ENCODE measurements around the gene SYNGR3. TPM values are rescaled to one million over a fixed set of nuclear protein-coding genes. Genes with fewer than 3 reads are reported as not detected.

Gene SYNGR3
- total RNA-seq, 2 donors from 2014 or later, result 4.0 to 16.1 TPM

GRCh38 chr16:2036200-2036966, 46.6 kb downstream of the SYNGR3 start:
- H3K27ac ChIP-seq, result peak overlapping the region; percentile 86 to 93
- TF ChIP-seq POLR2AphosphoS5 (IDR thresholded peaks at IDR 0.05) (no peak), POLR2A (IDR thresholded peaks at IDR 0.05) (no peak)
- TF ChIP-seq, protein P1, sequence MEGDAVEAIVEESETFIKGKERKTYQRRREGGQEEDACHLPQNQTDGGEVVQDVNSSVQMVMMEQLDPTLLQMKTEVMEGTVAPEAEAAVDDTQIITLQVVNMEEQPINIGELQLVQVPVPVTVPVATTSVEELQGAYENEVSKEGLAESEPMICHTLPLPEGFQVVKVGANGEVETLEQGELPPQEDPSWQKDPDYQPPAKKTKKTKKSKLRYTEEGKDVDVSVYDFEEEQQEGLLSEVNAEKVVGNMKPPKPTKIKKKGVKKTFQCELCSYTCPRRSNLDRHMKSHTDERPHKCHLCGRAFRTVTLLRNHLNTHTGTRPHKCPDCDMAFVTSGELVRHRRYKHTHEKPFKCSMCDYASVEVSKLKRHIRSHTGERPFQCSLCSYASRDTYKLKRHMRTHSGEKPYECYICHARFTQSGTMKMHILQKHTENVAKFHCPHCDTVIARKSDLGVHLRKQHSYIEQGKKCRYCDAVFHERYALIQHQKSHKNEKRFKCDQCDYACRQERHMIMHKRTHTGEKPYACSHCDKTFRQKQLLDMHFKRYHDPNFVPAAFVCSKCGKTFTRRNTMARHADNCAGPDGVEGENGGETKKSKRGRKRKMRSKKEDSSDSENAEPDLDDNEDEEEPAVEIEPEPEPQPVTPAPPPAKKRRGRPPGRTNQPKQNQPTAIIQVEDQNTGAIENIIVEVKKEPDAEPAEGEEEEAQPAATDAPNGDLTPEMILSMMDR (IDR thresholded peaks at IDR 0.05), result no peak
- 79% methylated on average over 43 of the region's 47 CpGs for WGBS
- H3K27me3 ChIP-seq (replicated peaks; ENCODE audit: insufficient read depth), result no peaks in the 10 kb centered on the region
- H3K9me3 ChIP-seq, result no peaks in the 10 kb centered on the region
- DNase-seq (ENCODE audit: low spot score), result no peak
- H3K4me1 ChIP-seq (replicated peaks), result peaks cover 54% of the 10 kb centered on the region
- intact Hi-C loops (cut with DNase I), result no loop called here
- peak overlapping the region in 1 of 2 donors; percentile 3 for H3K4me3 ChIP-seq
- no peaks in the 10 kb centered on the region for H3K36me3 ChIP-seq

- WGBS, result 84% methylated on average over 15 of the region's 15 CpGs
- DNase-seq (ENCODE audit: low spot score), result no peak
- H3K36me3 ChIP-seq, result no peaks in the 10 kb centered on the region
- TF ChIP-seq, protein P1 (IDR thresholded peaks at IDR 0.05), result no peak
- no peak for TF ChIP-seq POLR2AphosphoS5 (IDR thresholded peaks at IDR 0.05)
- no peak for TF ChIP-seq POLR2A (IDR thresholded peaks at IDR 0.05)
- no peaks in the 10 kb centered on the region for H3K27me3 ChIP-seq (replicated peaks; ENCODE audit: insufficient read depth)
- peaks cover 54% of the 10 kb centered on the region for H3K4me1 ChIP-seq (replicated peaks)
- intact Hi-C loops (cut with DNase I), result no loop called here
- H3K4me3 ChIP-seq, result no peak overlapping the region
- no peaks in the 10 kb centered on the region for H3K9me3 ChIP-seq
- H3K27ac ChIP-seq, result peak overlapping the region; percentile 86 to 93
These were observed 47.3 kb downstream of the SYNGR3 start for GRCh38 chr16:2037115-2037514.

DNA sequence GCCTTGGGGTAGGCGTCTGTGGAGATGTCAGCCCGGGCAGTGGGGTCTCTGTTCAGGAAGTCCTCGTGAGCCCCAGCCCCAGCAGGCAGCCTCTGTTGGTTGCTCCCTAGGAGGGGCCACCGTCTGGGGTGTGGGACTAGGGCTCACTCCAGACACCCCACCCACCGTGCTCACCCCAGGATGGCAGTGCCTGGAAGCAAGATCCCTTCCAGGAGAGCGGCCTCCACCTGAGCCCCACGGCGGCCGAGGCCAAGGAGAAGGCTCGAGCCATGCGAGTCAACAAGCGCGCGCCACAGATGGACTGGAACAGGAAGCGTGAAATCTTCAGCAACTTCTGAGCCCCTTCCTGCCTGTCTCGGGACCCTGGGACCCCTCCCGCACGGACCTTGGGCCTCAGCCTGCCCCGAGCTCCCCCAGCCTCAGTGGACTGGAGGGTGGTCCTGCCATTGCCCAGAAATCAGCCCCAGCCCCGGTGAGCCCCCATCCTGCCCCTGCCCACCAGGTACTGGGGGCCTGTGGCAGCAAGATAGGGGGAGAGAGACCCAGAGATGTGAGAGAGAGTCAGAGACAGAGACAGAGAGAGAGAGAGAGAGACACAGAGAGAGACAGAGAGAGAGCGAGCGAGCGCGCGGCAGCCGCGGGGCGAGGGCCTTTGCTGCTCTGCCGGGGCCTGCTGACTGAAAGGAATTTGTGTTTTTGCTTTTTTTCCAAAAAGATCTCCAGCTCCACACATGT, 48.0 kb downstream of the SYNGR3 start:
- no peak overlapping the region for H3K4me3 ChIP-seq
- H3K9me3 ChIP-seq, result no peaks in the 10 kb centered on the region
- peaks cover 54% of the 10 kb centered on the region for H3K4me1 ChIP-seq (replicated peaks)
- H3K27me3 ChIP-seq (replicated peaks; ENCODE audit: insufficient read depth), result no peaks in the 10 kb centered on the region
- WGBS, result 81% methylated on average over 29 of the region's 29 CpGs
- no peak for DNase-seq (ENCODE audit: low spot score)
- H3K27ac ChIP-seq, result peak overlapping the region; percentile 66 to 86
- no peaks in the 10 kb centered on the region for H3K36me3 ChIP-seq
- no peak for TF ChIP-seq POLR2A (IDR thresholded peaks at IDR 0.05)
- no peak for TF ChIP-seq POLR2AphosphoS5 (IDR thresholded peaks at IDR 0.05)
- TF ChIP-seq, protein P1 (IDR thresholded peaks at IDR 0.05), result no peak
- intact Hi-C loops (cut with DNase I), result no loop called here

DNA sequence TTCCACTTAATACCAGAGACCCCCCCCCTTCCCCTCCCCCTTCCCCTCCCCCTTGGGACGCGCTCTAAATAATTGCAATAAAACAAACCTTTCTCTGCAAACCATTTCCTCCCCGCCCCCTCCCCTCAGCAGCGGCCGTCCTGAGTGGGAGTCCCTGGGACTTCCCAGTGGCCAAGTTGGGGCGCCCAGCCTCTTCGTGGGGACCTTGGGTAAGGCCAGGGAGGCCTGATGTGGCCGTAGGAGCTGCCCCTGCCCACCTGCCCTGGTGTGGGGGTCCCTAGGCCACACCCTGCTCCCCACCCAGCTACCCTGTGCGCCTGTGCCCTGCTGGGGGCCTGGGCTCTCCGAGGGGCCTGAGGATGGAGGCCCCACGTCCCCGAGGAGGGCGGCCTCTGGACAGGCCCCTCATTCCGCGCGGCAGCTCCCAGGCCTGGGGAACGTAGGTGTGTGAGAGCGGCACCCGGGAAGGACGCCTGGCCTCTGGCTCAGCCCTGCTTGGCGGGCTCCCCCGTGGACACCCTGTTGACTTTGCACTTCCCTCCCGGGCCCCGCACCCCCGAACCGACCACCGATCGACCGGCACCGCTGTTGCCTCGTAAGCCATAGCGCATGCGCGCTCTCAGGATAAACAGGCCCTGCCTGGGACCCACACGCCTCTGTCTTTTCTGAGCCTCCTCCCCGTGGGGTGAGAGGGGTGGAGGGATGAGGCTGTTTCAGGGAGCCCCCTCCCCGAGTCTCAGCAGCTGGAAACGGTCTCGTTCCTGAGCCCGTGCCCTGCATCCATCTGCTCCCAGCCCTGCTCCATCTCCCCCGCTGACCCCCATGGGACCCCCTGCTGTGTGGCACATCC, 48.8 kb downstream of the SYNGR3 start:
- H3K27me3 ChIP-seq (replicated peaks; ENCODE audit: insufficient read depth), result no peaks in the 10 kb centered on the region
- H3K27ac ChIP-seq, result peak overlapping the region; percentile 66 to 86
- WGBS, result 67% methylated on average over 41 of the region's 41 CpGs
- intact Hi-C loops (cut with DNase I), result no loop called here
- H3K36me3 ChIP-seq, result no peaks in the 10 kb centered on the region
- H3K9me3 ChIP-seq, result no peaks in the 10 kb centered on the region
- no peak for DNase-seq (ENCODE audit: low spot score)
- peaks cover 46% of the 10 kb centered on the region for H3K4me1 ChIP-seq (replicated peaks)
- H3K4me3 ChIP-seq, result no peak overlapping the region
- TF ChIP-seq POLR2A (IDR thresholded peaks at IDR 0.05), result no peak
- TF ChIP-seq POLR2AphosphoS5 (IDR thresholded peaks at IDR 0.05), result no peak
- TF ChIP-seq, protein P1 (IDR thresholded peaks at IDR 0.05), result no peak

Data from prostate gland (tissue), 2 donors.